ENCODE data around the gene TTLL11.

- TF ChIP-seq, protein P1, sequence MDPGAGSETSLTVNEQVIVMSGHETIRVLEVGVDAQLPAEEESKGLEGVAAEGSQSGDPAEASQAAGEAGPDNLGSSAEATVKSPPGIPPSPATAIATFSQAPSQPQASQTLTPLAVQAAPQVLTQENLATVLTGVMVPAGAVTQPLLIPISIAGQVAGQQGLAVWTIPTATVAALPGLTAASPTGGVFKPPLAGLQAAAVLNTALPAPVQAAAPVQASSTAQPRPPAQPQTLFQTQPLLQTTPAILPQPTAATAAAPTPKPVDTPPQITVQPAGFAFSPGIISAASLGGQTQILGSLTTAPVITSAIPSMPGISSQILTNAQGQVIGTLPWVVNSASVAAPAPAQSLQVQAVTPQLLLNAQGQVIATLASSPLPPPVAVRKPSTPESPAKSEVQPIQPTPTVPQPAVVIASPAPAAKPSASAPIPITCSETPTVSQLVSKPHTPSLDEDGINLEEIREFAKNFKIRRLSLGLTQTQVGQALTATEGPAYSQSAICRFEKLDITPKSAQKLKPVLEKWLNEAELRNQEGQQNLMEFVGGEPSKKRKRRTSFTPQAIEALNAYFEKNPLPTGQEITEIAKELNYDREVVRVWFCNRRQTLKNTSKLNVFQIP (CRISPR knock-in tag; IDR thresholded peaks at IDR 0.05; ENCODE audit: borderline replicate concordance, low read depth), result no peak
- no peak for TF ChIP-seq ARNTL (CRISPR knock-in tag; IDR thresholded peaks at IDR 0.05; ENCODE audit: borderline replicate concordance, low read depth)
- TF ChIP-seq ZFP3 (CRISPR knock-in tag; IDR thresholded peaks at IDR 0.05), result no peak
- no peak for TF ChIP-seq TCF4 (CRISPR knock-in tag; IDR thresholded peaks at IDR 0.05; ENCODE audit: borderline replicate concordance)
- no peak for TF ChIP-seq ZNF8 (CRISPR knock-in tag; IDR thresholded peaks at IDR 0.05)
- no peak for TF ChIP-seq CSRNP3 (CRISPR knock-in tag; IDR thresholded peaks at IDR 0.05)
- no peak for TF ChIP-seq ISL1 (CRISPR knock-in tag; IDR thresholded peaks at IDR 0.05)
- TF ChIP-seq PATZ1 (CRISPR knock-in tag; IDR thresholded peaks at IDR 0.05; ENCODE audit: borderline replicate concordance), result no peak
- no peak for TF ChIP-seq ZC3H10 (CRISPR knock-in tag; IDR thresholded peaks at IDR 0.05)
These were observed 226.2 kb downstream of the TTLL11 start for GRCh38 chr9:121866927-121867326.

Measured in SK-N-SH treated with all-trans-retinoic acid at 6 μM for 48 hours (cell line).